ENCODE results near the gene FOXJ2.

GRCh38 chr12:7994731-7995205 is 37.7 kb upstream of the FOXJ2 start:
- TF ChIP-seq POLR2A (IDR thresholded peaks at IDR 0.05) (no peak), CTCF (IDR thresholded peaks at IDR 0.05) (no peak)

All from right lobe of liver (tissue), 4 donors.